Measurements from ENCODE around the gene ROGDI. TPM values are rescaled to one million over a fixed set of nuclear protein-coding genes. Genes with fewer than 3 reads are reported as not detected.

The ROGDI gene
- total and polyA plus RNA-seq, 9 of the 15 experiments (the other 6 are each of a cell fraction or from before 2014, with no cell fraction given): 0.97 to 37.3 (median 16.5) TPM

DNA sequence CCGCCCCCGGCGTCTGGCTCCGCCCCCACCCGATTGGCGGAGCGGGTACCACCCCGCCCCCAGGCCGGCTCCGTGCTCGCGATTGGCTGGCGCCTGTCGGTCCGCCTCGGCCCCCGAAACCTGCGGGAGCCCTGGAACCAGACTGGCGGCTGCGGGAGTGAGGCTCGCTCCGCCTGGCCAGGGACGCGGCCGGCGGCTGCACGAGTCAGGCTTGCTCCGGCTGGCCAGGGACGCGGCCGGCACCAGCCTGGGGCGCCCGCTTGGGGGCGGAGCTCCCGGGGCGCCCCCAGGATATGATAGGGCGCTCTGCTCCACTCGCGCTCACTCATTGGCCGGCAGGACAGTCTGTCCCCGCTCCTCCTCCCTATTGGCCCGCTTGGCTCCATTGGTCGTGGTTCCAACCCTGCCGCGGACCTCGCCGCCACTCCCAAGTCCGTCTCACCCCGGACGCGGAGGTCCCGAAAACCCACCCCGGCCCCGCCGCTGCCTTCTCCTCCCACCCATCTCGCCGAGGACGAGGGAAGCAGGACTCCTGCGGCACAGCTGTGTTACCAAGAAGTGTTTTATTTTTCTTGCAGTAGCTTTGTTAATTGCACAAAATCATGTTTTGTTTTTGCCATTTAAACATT lies 340 bp upstream of the ROGDI start (continued):
- TF ChIP-seq MNT (conservative IDR thresholded peaks at IDR 0.05) (no peak; a peak in 2 of 4 replicates), ZC3H11A (IDR thresholded peaks at IDR 0.05; ENCODE audit: low read depth, low read length) (no peak), AFF4 (CRISPR knock-in tag; IDR thresholded peaks at IDR 0.05) (no peak), RAD51 (IDR thresholded peaks at IDR 0.05; ENCODE audit: borderline replicate concordance, low read depth) (no peak), GABPB1 (CRISPR knock-in tag; IDR thresholded peaks at IDR 0.05) (0 out of 2 replicates have a peak, but pooled peaks have one; percentile 54)

Data from K562 (cell line).